A172 (cell line): ENCODE measurements around the gene GCHFR. TPM values are rescaled to one million over a fixed set of nuclear protein-coding genes. Genes with fewer than 3 reads are reported as not detected.

Experiments used
- DNase-seq: peaks from one replicate; pipeline ENCODE4 v3.0.0-alpha.2; 2015; ENCODE audit warnings: low spot score
- total RNA-seq: library from RNA; depleted of rRNA; stranded (reverse); fragments of >200 nt; shearing (Covaris generic); gene quantifications from 2 replicates; pipeline ENCODE4 v1.2.3, GENCODE V29; 2014

Gene GCHFR
- total RNA-seq, 1 experiment from 2014 or later = 1.6 TPM

DNA sequence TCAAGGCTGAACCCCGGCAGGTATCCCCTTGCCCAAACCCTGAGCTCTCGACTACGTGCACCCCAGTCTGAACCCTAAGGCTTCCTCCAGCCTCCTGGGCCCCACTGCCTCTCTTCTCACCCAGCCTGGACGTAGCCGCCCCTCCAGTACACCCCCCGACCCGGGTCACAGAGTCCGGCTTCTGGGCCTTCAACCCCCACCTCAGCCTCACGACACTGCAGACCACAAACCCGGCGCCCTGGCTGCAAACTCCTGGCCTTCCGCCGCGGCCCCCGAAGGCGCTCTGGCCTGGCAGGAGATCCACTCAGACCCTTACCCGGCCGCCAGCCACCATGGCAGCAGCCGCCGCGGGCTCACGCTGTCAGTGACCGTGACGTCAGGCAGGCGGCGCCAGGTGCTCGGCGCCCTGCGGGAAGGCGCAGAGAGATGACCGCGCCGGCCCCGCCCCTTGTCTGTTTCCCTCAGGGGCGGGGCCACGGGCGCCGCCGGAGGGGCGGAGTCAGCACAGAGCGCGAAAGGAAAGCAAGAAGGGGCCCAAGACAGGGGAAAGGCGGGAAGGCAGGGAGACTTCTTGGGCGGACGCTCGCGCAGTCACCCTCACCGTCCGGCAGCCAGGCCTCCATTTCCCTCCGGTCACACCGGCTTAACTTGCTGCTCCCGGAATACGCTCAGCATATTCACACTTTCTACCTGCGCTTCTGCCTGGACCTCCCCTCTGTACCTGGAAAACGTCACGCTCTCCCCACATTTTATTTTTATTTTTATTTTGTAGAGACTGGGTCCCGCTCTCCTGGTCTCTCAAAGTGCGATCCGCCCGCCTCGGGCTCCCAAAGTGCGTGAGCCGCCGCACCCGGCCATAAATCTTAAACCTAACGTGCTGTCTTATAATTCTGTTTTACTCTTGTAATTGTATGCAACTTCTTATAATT lies 8.7 kb upstream of the GCHFR start, which contains the start of gene RMDN3:
Gene RMDN3, minus strand, starts transcription at position 372 of the 929 bp plus-strand sequence. CDS start 471 bp downstream, outside the sequence.
- DNase-seq = peak; percentile 76

DNA sequence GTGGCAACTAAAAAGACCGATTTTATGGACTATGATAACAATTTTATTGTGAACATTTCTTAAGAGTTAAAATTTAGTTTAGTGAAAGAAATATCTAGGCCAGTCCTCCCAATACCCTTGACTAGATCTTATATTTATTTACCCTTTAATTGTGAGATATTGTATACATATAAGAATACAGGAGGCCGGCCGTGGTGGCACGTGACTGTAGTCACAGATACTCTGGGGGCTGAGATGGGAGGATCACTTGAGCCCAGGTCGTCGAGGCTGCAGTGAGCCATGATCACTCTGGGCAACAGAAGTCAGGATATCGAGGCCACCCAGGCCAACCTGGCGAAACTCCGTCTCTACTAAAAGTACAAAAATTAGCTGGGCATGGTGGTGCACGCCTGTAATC lies 8.1 kb upstream of the GCHFR start:
- DNase-seq = no peak

DNA sequence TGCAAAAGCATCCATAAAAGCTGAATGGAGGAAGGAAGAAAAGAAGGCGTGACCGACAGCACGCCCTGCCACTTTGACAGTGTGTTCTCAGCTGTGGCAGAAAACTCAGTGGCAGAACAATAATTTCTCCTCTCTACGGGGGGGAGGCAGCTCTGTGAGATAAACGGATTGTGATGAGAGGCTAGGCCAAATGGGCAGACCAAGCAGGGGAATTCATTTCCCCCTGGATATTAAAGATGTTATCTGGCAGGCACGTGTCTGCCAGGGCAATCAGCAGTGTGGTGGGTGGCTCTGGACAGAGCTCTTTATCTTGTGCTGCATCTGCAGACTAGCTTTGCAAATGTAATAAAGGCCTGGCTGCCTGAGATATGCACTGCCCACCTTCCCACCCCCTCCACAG lies 6.9 kb upstream of the GCHFR start:
- no peak for DNase-seq

DNA sequence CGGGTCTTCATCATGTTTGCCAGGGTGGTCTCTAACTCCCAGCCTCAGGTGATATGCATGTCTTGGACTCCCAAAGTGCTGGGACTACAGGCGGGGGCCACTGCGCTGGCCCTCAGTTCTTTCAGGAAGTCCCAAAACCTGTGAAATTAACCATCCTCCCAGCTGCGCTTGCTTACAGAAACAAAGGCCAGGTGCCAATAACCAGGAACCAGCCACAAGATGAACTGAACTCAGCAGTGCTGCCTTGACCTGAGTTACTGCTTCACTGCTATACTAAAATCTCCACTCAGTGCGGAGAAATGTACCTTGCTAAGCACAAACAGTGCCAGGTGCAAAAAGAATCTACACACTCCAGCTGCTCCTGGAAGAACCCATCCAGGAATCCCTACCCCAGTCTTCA lies 3.9 kb upstream of the GCHFR start:
- no peak for DNase-seq

DNA sequence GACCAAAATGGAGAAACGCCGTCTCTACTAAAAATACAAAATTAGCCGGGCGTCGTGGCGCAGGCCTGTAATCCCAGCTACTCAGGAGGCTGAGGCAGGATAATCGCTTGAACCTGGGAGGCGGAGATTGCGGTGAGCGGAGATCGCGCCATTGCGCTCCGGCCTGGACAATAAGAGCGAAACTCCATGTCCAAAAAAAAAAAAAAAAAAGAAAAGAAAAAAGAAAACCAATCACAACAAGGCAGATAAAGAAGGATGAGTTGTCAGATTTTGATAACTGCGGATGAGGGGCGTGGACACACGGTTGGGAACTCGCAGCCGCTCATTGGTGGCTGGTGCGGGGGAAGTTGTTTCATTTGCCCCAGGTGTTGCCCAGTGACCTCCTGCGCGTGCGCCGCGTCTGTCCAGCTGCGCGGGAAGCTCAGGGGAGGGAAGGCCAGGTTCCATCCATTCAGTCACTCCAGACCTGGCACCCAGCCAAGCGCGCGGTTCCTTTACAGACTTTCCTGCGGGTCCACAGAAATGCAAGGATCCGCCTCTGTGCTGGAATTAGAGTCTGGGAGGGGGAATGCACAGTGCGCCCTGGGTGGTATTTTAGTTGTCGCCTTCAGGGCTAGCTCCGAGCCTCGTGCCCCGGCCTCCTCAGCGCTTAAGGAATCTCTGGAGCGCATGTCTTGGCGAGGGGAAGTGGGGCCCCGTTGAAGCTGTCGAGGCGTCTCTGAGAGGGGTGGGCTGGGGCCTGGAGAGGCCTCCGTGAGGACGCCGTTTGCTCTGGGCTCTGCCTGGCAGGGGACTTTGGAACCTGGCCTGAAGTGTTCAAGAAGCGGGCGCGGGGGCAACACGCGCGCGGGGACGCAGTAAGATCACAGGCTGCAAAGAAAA lies 708 bp upstream of the GCHFR start:
- no peak for DNase-seq

DNA sequence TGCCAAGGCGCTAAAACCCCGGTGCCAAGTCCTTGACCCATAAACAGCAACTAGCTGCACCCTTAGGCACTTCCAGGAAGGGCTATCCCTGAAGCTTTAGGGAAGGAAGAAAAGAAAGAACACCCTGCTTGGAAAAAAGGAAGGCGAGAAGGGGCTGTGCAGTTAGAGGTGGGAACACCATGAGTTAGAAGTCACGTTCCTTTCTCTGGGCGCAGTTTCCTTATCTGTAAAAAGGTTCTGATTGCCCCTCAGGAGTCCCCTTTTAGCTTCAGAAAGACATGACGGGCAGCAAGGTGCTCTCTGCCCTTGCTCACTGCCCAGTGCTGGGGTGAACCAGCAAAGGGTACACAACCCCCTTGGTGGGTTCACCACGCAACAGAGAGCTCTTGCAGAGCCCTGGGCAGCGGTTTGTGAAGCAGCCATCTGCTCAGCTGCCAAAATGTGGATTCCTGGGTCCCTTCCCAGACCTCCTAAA lies 798 bp downstream of the GCHFR start:
- no peak for DNase-seq

DNA sequence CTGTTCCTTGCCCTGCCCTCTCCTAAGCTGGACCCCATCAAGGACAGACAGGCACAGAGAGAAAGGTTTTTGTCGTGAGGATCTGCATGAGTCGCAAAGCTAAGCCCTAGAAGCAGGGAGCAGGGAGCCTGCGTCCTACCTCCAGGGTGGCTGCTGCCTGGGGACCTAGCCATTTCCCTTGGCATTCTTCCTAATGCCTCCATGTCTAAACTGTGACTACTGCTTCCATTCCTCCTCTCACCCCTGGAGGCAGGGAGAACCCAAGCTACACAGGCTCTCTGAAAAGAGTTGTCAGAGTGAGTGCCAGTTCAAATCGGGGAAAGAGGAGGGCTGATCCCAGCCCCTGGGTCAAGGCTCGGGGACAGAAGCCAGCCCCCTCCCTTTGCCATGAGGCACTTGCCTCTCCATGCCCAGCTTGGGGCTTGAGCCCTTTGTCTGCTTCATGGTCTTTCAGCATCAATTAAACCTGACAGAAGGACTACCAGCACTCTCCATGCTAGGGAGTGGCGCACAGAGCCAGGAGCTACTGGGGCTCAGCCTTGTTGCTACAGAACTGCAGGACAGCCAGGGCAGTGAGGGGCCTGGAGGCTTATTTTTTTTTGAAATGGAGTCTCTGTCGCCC lies 2.4 kb downstream of the GCHFR start:
- DNase-seq = no peak

DNA sequence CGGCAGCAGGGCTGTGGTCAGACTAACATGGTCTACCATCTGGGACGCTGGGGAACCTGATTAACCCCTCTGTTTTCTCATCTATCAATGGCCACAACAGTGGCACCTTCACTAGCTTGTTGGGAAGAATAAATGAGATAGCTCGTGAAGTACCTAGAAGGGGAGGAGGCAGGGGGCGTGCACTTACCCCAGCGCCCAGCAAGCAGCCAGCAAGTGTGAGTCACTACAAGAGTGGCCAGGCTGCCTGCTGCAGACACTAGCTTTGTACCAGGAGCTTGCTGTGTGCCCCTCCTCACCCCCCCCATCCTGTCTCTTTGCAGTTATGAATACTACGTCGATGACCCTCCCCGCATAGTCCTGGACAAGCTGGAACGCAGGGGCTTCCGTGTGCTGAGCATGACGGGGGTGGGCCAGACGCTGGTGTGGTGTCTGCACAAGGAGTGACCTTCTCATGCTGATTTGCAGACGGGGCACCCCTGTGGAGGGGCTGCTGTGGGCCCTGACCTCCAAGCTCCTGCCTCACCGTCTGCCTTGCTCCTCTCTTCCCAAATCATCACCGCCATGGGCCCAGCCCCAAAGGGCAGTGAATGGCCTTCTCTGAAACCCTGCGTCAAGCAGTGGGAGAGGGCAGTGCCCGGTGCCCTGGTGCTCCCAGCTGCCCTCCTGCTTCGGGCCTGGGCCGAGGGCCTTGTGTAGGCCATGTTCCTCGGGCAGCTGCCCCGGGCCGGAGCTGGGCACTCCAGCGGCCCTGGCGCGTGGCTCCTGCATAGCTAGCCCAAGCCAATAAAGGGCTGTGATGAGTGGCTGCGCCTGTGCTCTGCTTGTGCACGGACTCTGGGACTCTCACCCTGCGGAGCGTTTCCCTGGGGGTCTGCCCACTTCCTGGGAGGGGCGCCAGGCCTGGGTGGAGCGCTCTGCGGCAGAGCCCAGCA lies 3.3 kb downstream of the GCHFR start:
- DNase-seq = peak; percentile 81

DNA sequence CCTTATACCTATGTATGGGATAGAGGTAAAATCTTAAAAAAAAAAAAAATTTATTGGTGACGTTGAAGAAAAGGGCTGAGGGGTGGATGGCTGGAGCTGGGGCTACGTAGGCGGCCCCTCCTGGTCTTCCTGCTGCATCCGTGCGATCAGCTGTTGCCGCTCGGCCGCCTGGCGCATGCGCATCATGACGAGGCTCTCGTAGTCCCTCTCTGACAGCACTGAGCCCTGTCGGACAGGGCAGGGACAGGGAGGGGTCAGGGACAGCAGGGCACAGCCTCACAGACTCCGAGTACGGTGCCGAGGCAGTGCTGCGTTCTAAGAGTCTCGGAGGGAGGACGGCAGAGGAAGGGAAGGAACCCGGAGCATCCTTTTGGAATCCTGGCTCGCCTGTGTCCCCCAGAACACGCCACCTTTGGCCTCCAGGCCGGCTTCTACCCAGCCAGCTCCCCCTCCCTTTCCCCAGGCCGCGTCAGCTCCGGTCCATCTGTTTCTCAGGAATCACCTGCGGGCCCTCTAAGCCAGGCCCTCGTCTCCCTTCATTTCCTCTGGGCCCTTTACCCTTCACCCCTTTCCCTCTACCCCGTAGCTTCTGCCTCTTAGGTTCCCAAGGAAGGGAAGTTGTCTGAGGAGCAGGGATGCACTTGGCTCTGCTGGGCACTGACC lies 4.1 kb downstream of the GCHFR start:
- DNase-seq = no peak

DNA sequence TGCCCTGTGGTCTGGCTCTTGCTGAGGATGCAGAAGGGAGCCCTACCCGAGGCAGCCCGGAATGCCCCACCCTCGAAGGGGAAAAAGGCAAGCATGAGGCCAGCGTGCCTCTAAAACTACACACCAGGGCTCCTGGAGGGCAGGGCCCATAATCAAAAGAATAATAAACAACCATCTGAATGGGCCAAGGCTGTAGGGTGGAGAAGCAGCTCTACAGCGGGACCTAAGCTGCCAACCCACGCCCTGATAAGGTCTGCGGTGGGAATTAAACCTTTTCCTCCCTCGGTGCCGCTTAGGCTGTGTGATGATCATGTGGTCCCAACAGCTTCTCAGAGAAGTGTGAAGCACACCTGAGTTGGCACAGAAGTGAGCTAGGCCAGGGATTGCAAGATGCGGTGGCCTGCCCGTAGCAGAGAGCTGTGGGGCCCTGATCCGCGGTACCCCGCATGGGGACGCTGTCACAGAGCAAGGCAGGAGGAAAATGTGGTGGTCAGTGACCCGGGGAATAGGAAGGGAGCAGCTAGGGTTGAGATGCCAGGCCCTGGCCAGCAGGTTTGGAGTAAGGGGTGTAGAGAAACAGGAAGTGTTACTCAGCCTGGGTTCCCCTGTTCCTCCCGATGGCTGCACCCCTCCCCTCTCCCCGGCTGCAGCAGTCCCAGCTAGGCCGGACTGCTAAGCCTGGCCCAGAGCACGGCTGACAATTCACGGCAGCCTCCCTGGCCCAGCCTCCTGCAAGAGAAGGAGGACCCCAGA lies 4.8 kb downstream of the GCHFR start:
- no peak for DNase-seq

DNA sequence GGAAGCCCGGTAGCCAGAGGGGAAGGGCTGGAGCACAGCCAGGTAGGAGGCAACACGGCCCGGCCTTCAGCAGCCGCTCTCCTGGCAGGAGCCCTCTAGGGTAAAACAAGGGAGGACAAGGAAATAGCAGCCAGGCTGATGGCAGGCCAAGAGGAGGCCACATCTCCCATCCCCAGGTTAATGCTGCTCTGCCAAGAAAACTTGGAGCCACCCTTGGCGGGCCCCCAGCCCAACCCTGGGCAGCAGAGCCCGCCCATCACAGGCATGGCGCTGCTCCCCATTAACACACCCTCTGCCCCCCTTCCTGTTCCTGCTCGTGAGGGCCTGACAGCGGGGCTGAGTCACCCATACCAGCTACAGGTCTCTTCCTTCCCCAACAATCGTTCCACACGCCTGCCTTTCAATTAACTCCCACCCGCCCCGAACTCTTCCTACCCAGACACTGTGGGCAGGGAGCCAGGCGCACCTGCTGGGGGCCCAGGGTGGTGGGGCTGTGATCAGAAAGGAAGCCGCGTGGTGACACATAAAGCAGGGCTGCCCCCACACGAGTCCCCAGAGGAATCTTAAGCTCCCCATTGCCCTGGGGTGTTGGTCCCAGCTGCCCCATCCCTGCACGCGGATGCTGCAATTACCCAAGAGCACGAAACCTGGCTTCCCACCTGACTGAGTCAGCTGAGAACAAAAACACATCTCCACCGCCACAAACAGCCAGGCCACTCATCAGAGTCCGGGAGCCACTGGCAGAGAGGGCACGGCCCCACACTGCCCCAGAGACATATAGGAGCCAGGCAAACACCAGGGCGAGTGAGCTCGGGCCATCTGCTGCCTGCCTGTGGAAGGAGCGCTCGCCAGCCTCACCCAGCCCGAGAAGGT lies 5.6 kb downstream of the GCHFR start, which contains the start of gene C15orf62:
Gene C15orf62, plus strand, starts transcription at position 707 of the 873 bp plus-strand sequence. CDS start 516 bp downstream, outside the sequence.
- peak; percentile 88 for DNase-seq

DNA sequence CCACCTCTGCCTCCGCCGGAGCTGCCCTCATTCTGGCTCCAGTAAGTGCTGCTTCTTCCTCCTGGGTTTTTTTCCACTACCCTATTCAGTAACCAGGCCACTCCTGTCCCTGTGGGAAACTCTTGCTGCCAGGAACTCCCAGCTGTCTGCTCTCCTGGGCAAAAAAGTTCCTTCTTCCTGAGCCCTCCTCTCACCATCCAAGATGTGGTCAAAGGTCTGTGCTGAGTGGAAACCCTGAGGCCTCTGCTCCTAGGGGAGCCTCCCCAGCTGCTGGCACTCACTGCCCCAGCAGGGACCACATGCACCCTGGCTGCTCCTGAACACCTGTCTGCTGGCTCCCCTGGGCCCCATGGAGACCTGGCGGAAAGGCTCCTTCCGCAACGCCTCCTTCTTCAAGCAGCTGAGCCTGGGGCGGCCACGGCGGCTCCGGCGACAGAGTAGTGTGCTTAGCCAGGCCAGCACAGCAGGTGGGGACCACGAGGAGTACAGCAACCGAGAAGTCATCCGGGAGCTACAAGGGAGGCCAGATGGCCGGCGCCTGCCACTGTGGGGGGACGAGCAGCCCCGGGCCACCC lies 6.4 kb downstream of the GCHFR start:
- DNase-seq = no peak

DNA sequence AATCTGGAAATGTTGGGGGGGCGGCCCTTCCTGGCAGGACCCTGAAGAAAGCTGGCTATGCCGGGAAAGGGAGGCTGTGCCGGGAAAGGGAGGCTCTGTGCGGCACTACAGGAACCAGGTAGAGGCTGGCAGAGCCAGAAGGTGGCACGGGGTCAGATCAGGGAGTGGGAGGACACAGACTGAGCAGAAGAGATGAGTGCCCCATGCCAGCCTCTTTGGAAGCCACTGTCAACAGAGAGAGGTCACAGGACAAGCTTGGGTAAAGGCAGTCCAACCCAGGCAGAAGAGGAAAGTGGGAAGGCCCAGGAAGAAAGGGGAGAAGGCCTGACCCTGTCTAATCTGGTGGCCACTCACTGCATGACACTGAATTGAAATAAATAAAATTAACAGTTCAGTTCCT lies 7.4 kb downstream of the GCHFR start:
- no peak for DNase-seq

DNA sequence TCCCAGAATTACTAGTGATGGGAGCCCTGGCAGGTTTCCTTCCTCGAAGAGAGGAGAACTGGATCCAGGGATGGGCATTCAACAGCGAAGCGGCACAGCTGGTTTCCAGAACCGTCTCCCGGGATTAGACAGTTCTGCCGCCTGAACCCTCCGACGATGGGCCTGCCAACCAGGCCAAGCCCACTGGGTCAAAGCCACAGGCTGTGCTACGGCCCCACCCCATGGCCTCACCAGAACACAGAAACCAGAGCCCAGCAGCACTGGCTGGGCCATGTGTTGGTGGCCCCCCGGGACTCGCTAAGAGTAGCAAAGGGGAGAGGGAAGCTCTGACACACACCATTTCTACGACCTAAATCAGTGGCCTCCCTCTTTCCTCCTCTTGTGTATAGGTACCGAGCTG lies 8.1 kb downstream of the GCHFR start:
- no peak for DNase-seq

DNA sequence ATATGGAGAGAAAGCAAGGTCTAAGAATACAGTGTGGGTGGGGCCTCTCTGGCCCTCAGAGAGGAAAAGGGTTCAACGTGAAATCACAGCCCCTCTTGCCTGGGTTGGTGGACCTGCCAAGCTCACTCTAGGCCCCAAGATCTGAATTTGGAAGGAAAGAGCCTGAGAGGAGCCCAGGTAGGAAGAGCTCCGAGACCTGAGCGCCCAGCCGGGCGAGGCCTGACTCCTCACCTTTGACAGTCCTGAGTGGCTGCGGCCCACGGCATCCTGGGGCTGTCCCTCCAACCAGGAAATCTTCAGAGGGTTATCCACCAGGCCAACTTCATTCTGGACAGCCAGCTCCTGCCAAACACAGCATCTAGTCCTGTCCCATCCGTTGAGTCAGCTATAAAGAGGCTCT lies 9.6 kb downstream of the GCHFR start:
- DNase-seq = no peak

DNA sequence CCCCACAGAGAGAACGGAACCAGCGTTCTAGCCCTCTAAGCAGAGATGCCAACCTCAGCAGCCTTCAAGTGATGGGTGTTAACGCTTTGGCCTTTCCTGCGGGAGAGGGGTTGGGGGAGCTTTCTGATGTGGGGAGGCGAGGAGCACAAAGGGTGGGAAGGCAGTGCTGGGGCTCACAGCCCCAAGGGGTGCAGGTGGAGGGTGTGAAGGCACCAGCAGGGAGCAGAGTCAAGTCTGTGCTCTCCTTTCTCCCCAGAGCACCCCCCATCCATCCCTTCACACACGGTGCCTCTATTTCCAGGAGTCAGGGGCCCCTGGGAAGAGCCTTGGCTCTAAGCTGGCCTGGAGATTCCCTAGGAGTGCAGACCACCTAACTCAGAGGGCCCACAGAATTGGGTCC lies 10.0 kb downstream of the GCHFR start:
- DNase-seq = no peak

DNA sequence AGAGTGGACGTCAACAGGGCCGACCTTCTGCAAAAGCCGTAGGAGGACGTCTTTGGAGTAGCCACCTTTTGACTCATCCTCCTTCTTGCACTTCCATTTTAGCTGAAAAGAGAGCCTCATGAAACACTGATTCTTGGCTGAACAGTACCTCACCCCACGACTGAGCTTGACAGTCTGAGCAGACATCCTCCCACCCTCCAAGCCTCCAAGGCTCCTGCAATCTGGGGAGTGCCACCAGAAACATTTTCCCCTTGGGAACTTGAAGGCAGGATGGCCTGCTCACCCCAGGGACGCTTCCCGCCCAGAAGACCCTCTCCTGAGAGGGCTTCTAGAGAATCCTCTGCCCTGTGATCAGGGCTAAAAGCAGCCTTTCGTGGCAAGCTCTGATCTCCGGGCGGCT lies 11.1 kb downstream of the GCHFR start:
- no peak for DNase-seq
